ENCODE measurements around the gene NIPBL.

GRCh38 chr5:36904677-36905076 lies 28.1 kb downstream of the NIPBL start:
- no peak for TF ChIP-seq CTCF (IDR thresholded peaks at IDR 0.05)
- no peak for TF ChIP-seq EZH2phosphoT487 (IDR thresholded peaks at IDR 0.05)
- TF ChIP-seq EZH2 (IDR thresholded peaks at IDR 0.05), result no peak
